H1 (cell line): ENCODE measurements around the gene STRC. TPM values are rescaled to one million over a fixed set of nuclear protein-coding genes. Genes with fewer than 3 reads are reported as not detected.
"Not testable (repeated sequence)": the region's sequence is repeated elsewhere in the genome, so short reads cannot be mapped to it uniquely, and the experiment has no call there.

Experiments used
- CTCF ChIA-PET: fragments of 300-600 bp; sonication (Branson Sonifier 250); formaldehyde crosslinking; loops from one replicate; lab custom pipeline; 2021; ENCODE audit not compliant: partially characterized antibody; lab: Charles Lee
- POLR2A ChIA-PET: fragments of 300-600 bp; sonication (Branson Sonifier 250); formaldehyde crosslinking; loops from one replicate; lab custom pipeline; 2021; ENCODE audit warnings: inconsistent platforms; ENCODE audit not compliant: partially characterized antibody; lab: Charles Lee
- DNase-seq, 2 experiments: peaks; one replicate each; pipeline versions ENCODE4 v3.0.0 to v3.0.0-alpha.2; 2010 to 2022; ENCODE audit warnings: low spot score in 2 of 2, low read depth in 1 of 2, mixed read lengths in 1 of 2
- FAIRE-seq: peaks from 2 replicates; lab custom pipeline; 2011; peaks lifted over from hg19 to GRCh38; lab: Jason Lieb, UNC
- H2AFZ ChIP-seq: 2 replicates; pipeline ENCODE4 v1.8.1; 2012; ENCODE audit warnings: low read length, inconsistent platforms
- H2AK5ac ChIP-seq: 2 replicates; pipeline ENCODE4 v1.6.1; 2013; ENCODE audit warnings: low read depth, low read length
- H2BK120ac ChIP-seq: replicated peaks from 2 replicates; pipeline ENCODE3; 2013; ENCODE audit warnings: low read depth, low read length, inconsistent platforms
- H2BK12ac ChIP-seq: 2 replicates; pipeline ENCODE4 v1.6.1; 2013; ENCODE audit warnings: low read depth, low read length
- H2BK15ac ChIP-seq: 2 replicates; pipeline ENCODE4 v1.6.1; 2013; ENCODE audit warnings: low read length
- H2BK20ac ChIP-seq: 2 replicates; pipeline ENCODE4 v1.6.1; 2013; ENCODE audit warnings: low read length
- H2BK5ac ChIP-seq: 2 replicates; pipeline ENCODE4 v1.6.1; 2013; ENCODE audit warnings: low read depth, low read length
- H3K14ac ChIP-seq: 2 replicates; pipeline ENCODE4 v1.6.1; 2013; ENCODE audit warnings: inconsistent platforms; ENCODE audit not compliant: insufficient read length
- H3K18ac ChIP-seq: 2 replicates; pipeline ENCODE4 v1.6.1; 2013; ENCODE audit warnings: low read length; ENCODE audit errors: extremely low read depth
- H3K23ac ChIP-seq: 2 replicates; pipeline ENCODE4 v1.6.1; 2013; ENCODE audit warnings: inconsistent platforms; ENCODE audit not compliant: insufficient read length
- H3K23me2 ChIP-seq: 2 replicates; pipeline ENCODE4 v1.6.1; 2013; ENCODE audit warnings: low read depth, low read length
- H3K27ac ChIP-seq: 2 replicates; pipeline ENCODE4 v1.6.1; 2011; ENCODE audit warnings: low read depth, low read length, inconsistent platforms
- H3K27me3 ChIP-seq, 4 experiments: replicated peaks in 1 of 4; 1 replicate in 1 of 4; 2 replicates in 3 of 4; pipeline versions ENCODE4 v1.6.1 to v1.8.1; 2011 to 2013; ENCODE audit warnings: low read length in 3 of 4, mild to moderate bottlenecking in 3 of 4, inconsistent platforms in 2 of 4, mixed read lengths in 2 of 4, moderate library complexity in 1 of 4; ENCODE audit not compliant: control insufficient read depth in 3 of 4, insufficient read depth in 3 of 4; ENCODE audit errors: extremely low read depth in 1 of 4
- H3K36me3 ChIP-seq, 4 experiments: 2 replicates each; pipeline versions ENCODE4 v1.6.1 to v1.8.1; 2011 to 2013; ENCODE audit warnings: mild to moderate bottlenecking in 4 of 4, low read length in 3 of 4, moderate library complexity in 2 of 4, control low read depth in 1 of 4, inconsistent platforms in 1 of 4; ENCODE audit not compliant: insufficient read depth in 4 of 4, control insufficient read depth in 2 of 4
- H3K4ac ChIP-seq: replicated peaks from 2 replicates; pipeline ENCODE3; 2013; ENCODE audit warnings: low read length, low read depth, mixed read lengths, inconsistent platforms; ENCODE audit not compliant: insufficient read length
- H3K4me1 ChIP-seq, 4 experiments: replicated peaks in 1 of 4; 1 replicate in 1 of 4; 2 replicates in 3 of 4; pipeline versions ENCODE4 v1.6.1 to v1.8.1; 2011 to 2013; ENCODE audit warnings: low read length in 3 of 4, inconsistent platforms in 2 of 4, mixed read lengths in 1 of 4; ENCODE audit not compliant: insufficient read depth in 4 of 4, control insufficient read depth in 3 of 4
- H3K4me2 ChIP-seq, 2 experiments: 2 replicates each; pipeline versions ENCODE4 v1.6.1 to v1.8.1; 2011 to 2013; ENCODE audit warnings: low read depth in 2 of 2, low read length in 2 of 2, control low read depth in 1 of 2, inconsistent platforms in 1 of 2, mild to moderate bottlenecking in 1 of 2; ENCODE audit not compliant: insufficient read depth in 1 of 2
- H3K4me3 ChIP-seq, 4 experiments: fragments of 200-600, 300-600 bp in 1 of 4; sonication (generic), shearing (Covaris generic), sonication (Bioruptor Twin) in 1 of 4; 2 replicates each; pipeline versions ENCODE4 v1.5.1 to v1.8.1; 2011 to 2016; ENCODE audit warnings: low read length in 4 of 4, low read depth in 3 of 4, control low read depth in 2 of 4, inconsistent platforms in 2 of 4, mild to moderate bottlenecking in 2 of 4, mixed read lengths in 1 of 4, moderate library complexity in 1 of 4; ENCODE audit not compliant: insufficient read depth in 2 of 4; ENCODE audit errors: extremely low read depth in 1 of 4
- H3K56ac ChIP-seq: replicated peaks from 2 replicates; pipeline ENCODE3; 2013; ENCODE audit warnings: low read depth, mild to moderate bottlenecking, mixed read lengths, low read length, inconsistent platforms; ENCODE audit not compliant: insufficient read length
- H3K79me1 ChIP-seq: 2 replicates; pipeline ENCODE4 v1.6.1; 2013; ENCODE audit warnings: low read depth, low read length, control low read depth
- H3K79me2 ChIP-seq, 2 experiments: 2 replicates each; pipeline versions ENCODE4 v1.6.1 to v1.8.1; 2012 to 2013; ENCODE audit warnings: low read length in 2 of 2, mild to moderate bottlenecking in 2 of 2, inconsistent platforms in 1 of 2; ENCODE audit not compliant: insufficient read depth in 2 of 2, control insufficient read depth in 1 of 2
- H3K9ac ChIP-seq, 4 experiments: replicated peaks in 1 of 4; 1 replicate in 1 of 4; 2 replicates in 3 of 4; pipeline versions ENCODE4 v1.6.1 to v1.8.1; 2011 to 2013; ENCODE audit warnings: low read depth in 3 of 4, low read length in 3 of 4, control low read depth in 2 of 4, mild to moderate bottlenecking in 2 of 4, moderate library complexity in 2 of 4, inconsistent platforms in 1 of 4; ENCODE audit errors: extremely low read depth in 1 of 4
- H3K9me3 ChIP-seq, 2 experiments: 2 replicates each; pipeline versions ENCODE4 v1.6.1 to v1.8.1; 2012 to 2013; ENCODE audit warnings: mild to moderate bottlenecking in 2 of 2, moderate library complexity in 2 of 2, control low read depth in 1 of 2, inconsistent platforms in 1 of 2, low read depth in 1 of 2, low read length in 1 of 2, mixed read lengths in 1 of 2; ENCODE audit not compliant: insufficient read depth in 2 of 2
- H4K20me1 ChIP-seq, 2 experiments: replicated peaks in 1 of 2; 2 replicates each; pipeline versions ENCODE3 to v1.8.1; 2011 to 2013; ENCODE audit warnings: inconsistent platforms in 2 of 2, low read length in 2 of 2, mild to moderate bottlenecking in 1 of 2; ENCODE audit not compliant: insufficient read depth in 2 of 2, control insufficient read depth in 1 of 2
- H4K5ac ChIP-seq: 2 replicates; pipeline ENCODE4 v1.6.1; 2013; ENCODE audit warnings: low read length, low read depth, mixed read lengths, inconsistent platforms; ENCODE audit not compliant: insufficient read length
- H4K8ac ChIP-seq: 2 replicates; pipeline ENCODE4 v1.8.0; 2013; ENCODE audit warnings: mild to moderate bottlenecking, moderate library complexity, low read length, inconsistent platforms; ENCODE audit not compliant: insufficient read depth; ENCODE audit errors: extremely low read depth
- H4K91ac ChIP-seq: replicated peaks from 2 replicates; pipeline ENCODE3; 2013; ENCODE audit warnings: low read length, mixed read lengths, inconsistent platforms; ENCODE audit not compliant: insufficient read length
- whole genome bisulfite sequencing, 2 experiments: shearing (Covaris generic) in 1 of 2; methylation state at CpG; one replicate each; pipeline versions ENCODE4 v1.1.6 to v1.1.7; 2013 to 2015; ENCODE audit warnings: low lambda C conversion rate in 2 of 2, mixed read lengths in 2 of 2, inconsistent platforms in 1 of 2, low coverage in 1 of 2, missing lambda C conversion rate in 1 of 2; ENCODE audit not compliant: insufficient replicate concordance in 2 of 2, insufficient coverage in 1 of 2, insufficient read length in 1 of 2; ENCODE audit errors: extremely low coverage in 1 of 2, missing lambda C conversion rate in 1 of 2; 5-methylcytosine and 5-hydroxymethylcytosine counted together
- polyA plus RNA-seq, 7 experiments: library from polyadenylated mRNA; depleted of rRNA in 3 of 7; stranded (reverse) in 5 of 7; unstranded in 2 of 7; fragments of >200 nt in 5 of 7; fragments of 200-250 nt in 2 of 7; gene quantifications; 1 replicate in 5 of 7; 2 replicates in 1 of 7; 4 replicates in 1 of 7; pipeline versions ENCODE4 v1.2.1 to v1.2.3, GENCODE V29; 2011 to 2013; ENCODE audit warnings: missing spikeins in 2 of 7, mixed read lengths in 2 of 7
- total RNA-seq: library from RNA; stranded (reverse); fragmentation: NEBNext Ultra II Directional; extraction: Animal tissue kit (Norgen Biotek cat#: 25700); gene quantifications from 2 replicates; pipeline ENCODE4 v1.2.1, GENCODE V29; 2021

Gene STRC
- total and polyA plus RNA-seq, 2 of the 8 experiments (the other 6 are each of a cell fraction or from before 2014, with no cell fraction given) = 0.34 to 0.41 TPM

GRCh38 chr15:43602233-43602632, 16.4 kb downstream of the STRC start:
- H3K9me3 ChIP-seq, H2BK15ac ChIP-seq, H3K27me3 ChIP-seq, H3K4ac ChIP-seq, H3K36me3 ChIP-seq, H3K23ac ChIP-seq, H3K23me2 ChIP-seq, H4K5ac ChIP-seq, H3K18ac ChIP-seq, H4K20me1 ChIP-seq, H2AFZ ChIP-seq, DNase-seq, H3K9ac ChIP-seq, H4K91ac ChIP-seq, H2BK120ac ChIP-seq, H3K27ac ChIP-seq, H2AK5ac ChIP-seq, H3K4me3 ChIP-seq, H3K4me2 ChIP-seq, H2BK12ac ChIP-seq, FAIRE-seq, H3K79me2 ChIP-seq, H3K56ac ChIP-seq, H3K79me1 ChIP-seq, H3K4me1 ChIP-seq, H2BK20ac ChIP-seq, H3K14ac ChIP-seq, CTCF ChIA-PET, H4K8ac ChIP-seq, H2BK5ac ChIP-seq, POLR2A ChIA-PET: not testable (repeated sequence)
- WGBS, 2 experiments = 91% methylated on average over 6 of the region's 6 CpGs; no CpG with 5 or more reads in 1 of the 2 experiments

GRCh38 chr15:43600200-43600599, 18.4 kb downstream of the STRC start:
- POLR2A ChIA-PET, H2AFZ ChIP-seq, H2BK20ac ChIP-seq: not testable (repeated sequence)

More at GRCh38 chr15:43600200-43600599, 18.4 kb downstream of the STRC start:
- H3K9me3 ChIP-seq, H3K4ac ChIP-seq, H2BK15ac ChIP-seq, H3K4me2 ChIP-seq, H4K5ac ChIP-seq, H3K79me1 ChIP-seq, H2BK12ac ChIP-seq, H3K79me2 ChIP-seq, H3K23ac ChIP-seq, H3K4me1 ChIP-seq, H3K56ac ChIP-seq, H3K14ac ChIP-seq, H3K23me2 ChIP-seq, H4K8ac ChIP-seq, H3K9ac ChIP-seq, DNase-seq, FAIRE-seq, H4K20me1 ChIP-seq, H2BK5ac ChIP-seq, H4K91ac ChIP-seq, H2BK120ac ChIP-seq, CTCF ChIA-PET, H3K27me3 ChIP-seq, H3K18ac ChIP-seq, H2AK5ac ChIP-seq, H3K36me3 ChIP-seq, H3K4me3 ChIP-seq, H3K27ac ChIP-seq: not testable (repeated sequence)
- no CpG with 5 or more reads among the region's 2 CpGs for WGBS, 2 experiments
